Mucosa of rectum (tissue), 2 donors: ENCODE data around the gene DIPK2B.

Experiments used
- H3K27ac ChIP-seq, 2 donors: one replicate each; pipeline ENCODE4 v1.7.0; 2013; ENCODE audit warnings: inconsistent platforms in 2 of 2, low read depth in 2 of 2, low read length in 2 of 2
- H3K27me3 ChIP-seq, 2 donors: one replicate each; pipeline ENCODE4 v1.7.0; 2013; ENCODE audit warnings: low read length in 2 of 2; ENCODE audit not compliant: control insufficient read depth in 2 of 2, insufficient read depth in 2 of 2
- H3K36me3 ChIP-seq, 2 donors: one replicate each; pipeline ENCODE4 v1.7.0; 2013; ENCODE audit warnings: low read length in 2 of 2; ENCODE audit not compliant: control insufficient read depth in 2 of 2, insufficient read depth in 2 of 2
- H3K4me1 ChIP-seq, 2 donors: one replicate each; pipeline ENCODE4 v1.7.0; 2013; ENCODE audit warnings: low read length in 2 of 2, mild to moderate bottlenecking in 1 of 2; ENCODE audit not compliant: control insufficient read depth in 2 of 2, insufficient read depth in 2 of 2
- H3K4me3 ChIP-seq, 2 donors: one replicate each; pipeline ENCODE4 v1.7.0; 2013; ENCODE audit warnings: low read length in 2 of 2
- H3K9ac ChIP-seq, 2 donors: one replicate each; pipeline ENCODE4 v1.7.0; 2013; ENCODE audit warnings: low read length in 2 of 2, low read depth in 1 of 2, mild to moderate bottlenecking in 1 of 2
- H3K9me3 ChIP-seq, 2 donors: one replicate each; pipeline ENCODE4 v1.7.0; 2013; ENCODE audit warnings: low read length in 2 of 2; ENCODE audit not compliant: control insufficient read depth in 2 of 2
- donor health status: healthy.
- donor health status: Normal muscosa, but diverticular disease.

DIPK2B gene

GRCh38 chrX:45165726-45166125 is 35.0 kb downstream of the DIPK2B start:
- Histone ChIP-seq H3K4me3 (no peak overlapping the region), H3K4me1 (no peaks in the 10 kb centered on the region), H3K36me3 (no peaks in the 10 kb centered on the region), H3K9ac (no peak overlapping the region), H3K27me3 (peaks cover 3 to 9% of the 10 kb centered on the region in 2 donors), H3K9me3 (peaks cover 0 to 2% of the 10 kb centered on the region in 2 donors), H3K27ac (no peak overlapping the region)

DNA sequence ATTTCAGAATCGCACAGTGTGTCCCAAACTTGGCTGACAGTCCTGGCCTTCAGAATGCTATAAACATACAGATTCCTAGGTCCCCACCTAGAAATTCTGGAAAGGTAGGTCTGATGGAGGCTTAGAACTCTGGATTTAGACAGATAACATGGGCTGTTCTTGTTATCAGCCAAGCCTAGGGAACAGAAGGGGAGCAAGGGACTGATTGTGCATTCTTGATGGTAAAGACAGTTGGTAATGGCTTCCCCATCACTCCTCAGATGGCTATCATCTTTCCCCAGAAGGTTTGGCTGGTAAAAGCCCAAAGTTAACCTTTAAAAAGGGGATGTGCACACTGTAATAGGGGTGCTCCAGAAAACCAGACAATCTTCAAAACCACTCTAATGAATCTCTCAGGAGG is 35.7 kb downstream of the DIPK2B start:
- no peak overlapping the region for H3K27ac ChIP-seq

DNA sequence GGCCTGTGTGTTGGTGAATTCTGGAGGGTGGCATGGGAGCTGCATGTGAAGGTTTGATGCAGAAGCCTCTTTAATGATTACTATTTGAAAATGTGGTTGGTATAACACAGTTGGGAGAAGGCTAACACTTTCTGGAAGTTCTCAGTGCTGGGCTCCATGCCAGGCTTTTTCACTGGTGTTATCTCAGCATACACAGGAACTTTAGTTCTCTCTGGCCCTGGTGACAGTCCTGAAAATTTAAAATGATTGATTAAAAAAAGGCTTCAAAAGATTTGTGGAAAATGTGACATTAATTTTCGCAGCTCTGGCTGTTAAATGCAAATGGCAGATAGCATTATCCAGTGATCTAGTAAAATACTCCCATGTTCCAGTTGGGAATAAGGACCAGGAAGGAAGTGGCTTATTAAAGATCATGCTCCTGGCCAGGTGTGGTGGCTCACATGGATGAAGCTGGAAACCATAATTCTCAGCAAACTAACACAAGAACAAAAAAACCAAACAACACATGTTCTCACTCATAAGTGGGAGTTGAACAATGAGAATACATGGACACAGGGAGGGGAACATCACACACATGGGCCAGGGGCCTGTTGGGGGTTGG is 36.6 kb downstream of the DIPK2B start:
- no peaks in the 10 kb centered on the region for H3K36me3 ChIP-seq
- no peak overlapping the region for H3K4me3 ChIP-seq
- H3K9me3 ChIP-seq: peaks cover 0 to 3% of the 10 kb centered on the region in 2 donors
- H3K27me3 ChIP-seq: peaks cover 3 to 11% of the 10 kb centered on the region in 2 donors
- no peaks in the 10 kb centered on the region for H3K4me1 ChIP-seq
- H3K27ac ChIP-seq: no peak overlapping the region
- no peak overlapping the region for H3K9ac ChIP-seq

More for the DNA sequence above, 35.7 kb downstream of the DIPK2B start:
- no peaks in the 10 kb centered on the region for H3K36me3 ChIP-seq
- no peak overlapping the region for H3K9ac ChIP-seq
- no peak overlapping the region for H3K4me3 ChIP-seq
- no peaks in the 10 kb centered on the region for H3K4me1 ChIP-seq
- H3K9me3 ChIP-seq: peaks cover 0 to 3% of the 10 kb centered on the region in 2 donors
- H3K27me3 ChIP-seq: peaks cover 3 to 9% of the 10 kb centered on the region in 2 donors

GRCh38 chrX:45157647-45158046 is 43.0 kb downstream of the DIPK2B start:
- no peak overlapping the region for H3K27ac ChIP-seq
- peaks cover 2 to 3% of the 10 kb centered on the region in 2 donors for H3K27me3 ChIP-seq
- H3K36me3 ChIP-seq: no peaks in the 10 kb centered on the region
- no peak overlapping the region for H3K9ac ChIP-seq
- H3K9me3 ChIP-seq: peaks cover 0 to 3% of the 10 kb centered on the region in 2 donors
- no peak overlapping the region for H3K4me3 ChIP-seq
- H3K4me1 ChIP-seq: no peaks in the 10 kb centered on the region

DNA sequence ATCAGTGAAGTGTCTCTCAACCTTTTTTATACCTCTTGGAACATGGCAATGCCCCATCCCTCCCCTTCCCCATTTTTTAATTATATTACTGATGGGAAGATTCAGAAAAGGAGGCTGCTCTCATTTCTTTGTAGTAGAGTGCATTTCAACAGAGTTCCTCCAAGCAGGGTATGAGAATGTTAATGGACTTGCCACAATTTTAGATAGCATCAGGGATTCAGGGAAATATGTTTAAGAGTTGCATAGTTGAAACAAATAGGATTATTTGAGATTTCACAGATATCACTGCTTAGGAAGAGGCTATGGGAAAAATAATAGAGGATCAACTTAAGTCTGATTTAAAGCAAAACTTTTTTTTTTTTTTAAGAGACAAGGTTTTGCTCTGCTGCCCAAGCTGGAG is 46.2 kb downstream of the DIPK2B start:
- no peaks in the 10 kb centered on the region for H3K4me1 ChIP-seq
- H3K36me3 ChIP-seq: no peaks in the 10 kb centered on the region
- no peaks in the 10 kb centered on the region for H3K9me3 ChIP-seq
- peaks cover 0 to 2% of the 10 kb centered on the region in 2 donors for H3K27me3 ChIP-seq
- no peak overlapping the region for H3K27ac ChIP-seq
- H3K4me3 ChIP-seq: no peak overlapping the region
- no peak overlapping the region for H3K9ac ChIP-seq

DNA sequence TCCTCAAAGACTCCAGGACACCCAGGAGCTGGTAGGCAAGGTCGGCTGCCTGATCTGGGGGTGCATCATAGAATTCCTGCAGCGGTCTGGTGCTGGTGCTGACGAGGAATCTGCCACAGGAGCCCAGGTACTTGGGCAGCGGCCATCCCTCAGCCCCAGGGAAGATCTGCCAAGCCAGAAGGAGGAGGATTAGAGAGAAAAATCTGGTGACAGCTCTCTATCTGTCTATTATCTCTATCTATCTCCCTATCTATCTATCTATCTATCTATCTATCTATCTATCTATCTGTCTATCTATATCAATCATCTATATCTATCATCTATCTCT is 46.7 kb downstream of the DIPK2B start:
- H3K9ac ChIP-seq: no peak overlapping the region
- H3K4me3 ChIP-seq: no peak overlapping the region
- H3K4me1 ChIP-seq: no peaks in the 10 kb centered on the region
- H3K27ac ChIP-seq: no peak overlapping the region
- no peaks in the 10 kb centered on the region for H3K36me3 ChIP-seq
- no peaks in the 10 kb centered on the region for H3K27me3 ChIP-seq
- no peaks in the 10 kb centered on the region for H3K9me3 ChIP-seq
